ENCODE results near the gene KLF6. TPM values are rescaled to one million over a fixed set of nuclear protein-coding genes. Genes with fewer than 3 reads are reported as not detected.

Gene KLF6
- total and polyA plus RNA-seq, 2 donors (not counting 1 experiment from before 2014, with no cell fraction given) = 175 to 921 TPM

DNA sequence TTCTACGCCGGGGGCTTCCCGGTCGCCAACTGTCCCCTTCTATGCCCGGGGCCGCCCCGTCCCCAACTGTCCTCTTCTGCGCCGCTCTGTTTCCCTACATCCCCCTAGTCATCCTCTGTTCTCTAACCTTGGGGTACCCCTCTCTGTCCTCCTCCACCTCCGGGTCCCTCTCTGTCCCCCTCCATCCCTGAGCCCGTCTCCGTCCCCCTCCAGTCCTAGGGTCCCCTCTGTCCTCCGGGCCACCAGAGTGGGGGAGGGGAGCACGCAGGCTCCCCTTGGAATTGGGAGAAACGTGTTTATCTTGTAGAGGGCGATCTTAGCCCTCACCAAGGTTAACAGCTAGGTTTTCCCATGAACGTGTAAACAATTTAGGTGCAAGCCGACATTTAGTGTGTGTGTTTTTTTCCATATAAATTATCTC is 852 bp upstream of the KLF6 start:
- no peak overlapping the region for H2AFZ ChIP-seq (ENCODE audit: insufficient read depth, low read depth, low read length, poor library complexity, severe bottlenecking)
- TF ChIP-seq, protein P1, sequence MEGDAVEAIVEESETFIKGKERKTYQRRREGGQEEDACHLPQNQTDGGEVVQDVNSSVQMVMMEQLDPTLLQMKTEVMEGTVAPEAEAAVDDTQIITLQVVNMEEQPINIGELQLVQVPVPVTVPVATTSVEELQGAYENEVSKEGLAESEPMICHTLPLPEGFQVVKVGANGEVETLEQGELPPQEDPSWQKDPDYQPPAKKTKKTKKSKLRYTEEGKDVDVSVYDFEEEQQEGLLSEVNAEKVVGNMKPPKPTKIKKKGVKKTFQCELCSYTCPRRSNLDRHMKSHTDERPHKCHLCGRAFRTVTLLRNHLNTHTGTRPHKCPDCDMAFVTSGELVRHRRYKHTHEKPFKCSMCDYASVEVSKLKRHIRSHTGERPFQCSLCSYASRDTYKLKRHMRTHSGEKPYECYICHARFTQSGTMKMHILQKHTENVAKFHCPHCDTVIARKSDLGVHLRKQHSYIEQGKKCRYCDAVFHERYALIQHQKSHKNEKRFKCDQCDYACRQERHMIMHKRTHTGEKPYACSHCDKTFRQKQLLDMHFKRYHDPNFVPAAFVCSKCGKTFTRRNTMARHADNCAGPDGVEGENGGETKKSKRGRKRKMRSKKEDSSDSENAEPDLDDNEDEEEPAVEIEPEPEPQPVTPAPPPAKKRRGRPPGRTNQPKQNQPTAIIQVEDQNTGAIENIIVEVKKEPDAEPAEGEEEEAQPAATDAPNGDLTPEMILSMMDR (IDR thresholded peaks at IDR 0.05) = no peak
- no peak for TF ChIP-seq EZH2 (IDR thresholded peaks at IDR 0.05; ENCODE audit: borderline replicate concordance, insufficient read depth, low read depth, low read length, poor library complexity, severe bottlenecking)

More for the DNA sequence above, 852 bp upstream of the KLF6 start:
- CTCF ChIA-PET = interaction anchor here (0.9 to 2.3 kb wide), 6 partner anchors 14 to 117 kb away, joined by 3 to 10 read pairs (median 6); no protein-coding TSS in a partner anchor
- Mint-ChIP-seq H3K9me3 (ENCODE audit: insufficient read depth) (peaks cover 6% of the 10 kb centered on the region), H3K27ac (peak overlapping the region; percentile 96), H3K4me3 (peak overlapping the region; percentile 96), H3K4me1 (peaks cover 26% of the 10 kb centered on the region), H3K27me3 (no peaks in the 10 kb centered on the region)
- H4K20me1 ChIP-seq (ENCODE audit: control insufficient read depth, insufficient read depth, low read length, poor library complexity, severe bottlenecking) = peaks cover 41% of the 10 kb centered on the region
- H3K4me2 ChIP-seq (replicated peaks; ENCODE audit: low read depth, low read length, poor library complexity, severe bottlenecking) = peak overlapping the region; percentile 95
- intact Hi-C loops (cut with micrococcal nuclease) = loop anchor here (1.0 to 10.0 kb wide), 7 partner anchors 19 to 611 kb away; partner anchors contain the start of gene PITRM1
- H3K79me2 ChIP-seq (ENCODE audit: control insufficient read depth, insufficient read depth, low read length) = peaks cover 46% of the 10 kb centered on the region
- POLR2A ChIA-PET = interaction anchor here (0.6 to 4.0 kb wide), 25 partner anchors 9 to 877 kb away, joined by 3 to 40 read pairs (median 7); no protein-coding TSS in a partner anchor
- no peaks in the 10 kb centered on the region for H3K27me3 ChIP-seq (replicated peaks in 1 of 4; ENCODE audit: control extremely low read depth in 1 of 4, control insufficient read depth in 3 of 4, insufficient read depth in 4 of 4, low read length in 3 of 4)
- WGBS (ENCODE audit: insufficient coverage) = 0% methylated on average over 11 of the region's 18 CpGs
- H3K27ac ChIP-seq (ENCODE audit: low read length in 2 of 2) = peak overlapping the region; percentile 90 to 100
- no peak for ATAC-seq (ENCODE audit: low read depth)
- no peak for DNase-seq
- peak overlapping the region; percentile 98 for H3K9ac ChIP-seq (ENCODE audit: low read length)
- H3K4me3 ChIP-seq (ENCODE audit: control extremely low read depth in 1 of 5, extremely low read depth in 1 of 5, insufficient read depth in 1 of 5, low read depth in 2 of 5, low read length in 4 of 5) = peak overlapping the region; percentile 38 to 80 (median 65)
- H3K36me3 ChIP-seq (replicated peaks in 1 of 2; ENCODE audit: control extremely low read depth in 1 of 2, control insufficient read depth in 1 of 2, extremely low read depth in 1 of 2, insufficient read depth in 2 of 2, low read length in 1 of 2) = peaks cover 0 to 13% of the 10 kb centered on the region in 2 experiments
- peaks cover 1 to 6% (median 3%) of the 10 kb centered on the region in 3 donors for H3K9me3 ChIP-seq (ENCODE audit: control extremely low read depth in 1 of 3, control insufficient read depth in 2 of 3, insufficient read depth in 1 of 3, low read length in 2 of 3)
- H3K4me1 ChIP-seq (ENCODE audit: control insufficient read depth in 2 of 2, insufficient read depth in 2 of 2, low read length in 2 of 2) = peaks cover 27 to 28% of the 10 kb centered on the region in 2 donors
